Neuronal stem cell (in vitro differentiated cells): ENCODE results near the gene CDK2AP2.

ENCODE experiments used
- DNase-seq: peaks from one replicate; pipeline ENCODE4 v3.0.0-alpha.2; 2013; ENCODE audit warnings: low spot score
- H2AFZ ChIP-seq: one replicate; pipeline ENCODE4 v1.6.1; 2013; ENCODE audit warnings: mild to moderate bottlenecking, low read length, inconsistent platforms
- H2AK5ac ChIP-seq: 2 replicates; pipeline ENCODE4 v1.6.1; 2013; ENCODE audit warnings: low read depth, mild to moderate bottlenecking, inconsistent platforms, low read length, moderate library complexity, mixed read lengths
- H2BK120ac ChIP-seq: 2 replicates; pipeline ENCODE4 v1.6.1; 2013; ENCODE audit warnings: low read depth, mild to moderate bottlenecking, inconsistent platforms, low read length, moderate library complexity, mixed read lengths
- H2BK12ac ChIP-seq: one replicate; pipeline ENCODE4 v1.6.1; 2013; ENCODE audit warnings: low read length, inconsistent platforms
- H2BK15ac ChIP-seq: 2 replicates; pipeline ENCODE4 v1.6.1; 2013; ENCODE audit warnings: mild to moderate bottlenecking, low read length, inconsistent platforms, mixed read lengths
- H2BK5ac ChIP-seq: one replicate; pipeline ENCODE4 v1.6.1; 2013; ENCODE audit warnings: inconsistent platforms, mild to moderate bottlenecking, low read length, moderate library complexity
- H3K14ac ChIP-seq: one replicate; pipeline ENCODE4 v1.6.1; 2013; ENCODE audit warnings: low read length, inconsistent platforms
- H3K18ac ChIP-seq: 2 replicates; pipeline ENCODE4 v1.6.1; 2013; ENCODE audit warnings: low read length, inconsistent platforms
- H3K23ac ChIP-seq: 2 replicates; pipeline ENCODE4 v1.6.1; 2013; ENCODE audit warnings: low read depth, mild to moderate bottlenecking, mixed read lengths, low read length, inconsistent platforms; ENCODE audit not compliant: poor library complexity
- H3K27ac ChIP-seq: replicated peaks from 3 replicates; pipeline ENCODE4 v1.5.1; 2013; ENCODE audit warnings: low read length, inconsistent platforms
- H3K27me3 ChIP-seq, 3 experiments: 2 replicates each; pipeline ENCODE4 v1.6.1; 2013; ENCODE audit warnings: low read length in 3 of 3, mild to moderate bottlenecking in 2 of 3, inconsistent platforms in 1 of 3, low read depth in 1 of 3, mixed read lengths in 1 of 3, moderate library complexity in 1 of 3; ENCODE audit not compliant: control insufficient read depth in 3 of 3, insufficient read depth in 3 of 3
- H3K36me3 ChIP-seq, 2 donors: replicated peaks in 1 of 2; 2 replicates each; pipeline ENCODE4 v1.6.1; 2013; ENCODE audit warnings: low read length in 2 of 2; ENCODE audit not compliant: control insufficient read depth in 2 of 2, insufficient read depth in 2 of 2
- H3K4ac ChIP-seq: 2 replicates; pipeline ENCODE4 v1.6.1; 2013; ENCODE audit warnings: inconsistent platforms, mild to moderate bottlenecking, low read length, moderate library complexity
- H3K4me1 ChIP-seq, 2 donors: 1 replicate in 1 of 2; 2 replicates in 1 of 2; pipeline ENCODE4 v1.6.1; 2013; ENCODE audit warnings: low read length in 2 of 2, low read depth in 1 of 2; ENCODE audit not compliant: control insufficient read depth in 2 of 2, insufficient read depth in 1 of 2
- H3K4me2 ChIP-seq: one replicate; pipeline ENCODE4 v1.6.1; 2013; ENCODE audit warnings: mild to moderate bottlenecking, low read length, inconsistent platforms; ENCODE audit not compliant: insufficient read depth, poor library complexity, severe bottlenecking
- H3K4me3 ChIP-seq, 2 donors: 2 replicates each; pipeline ENCODE4 v1.5.1; 2013; ENCODE audit warnings: low read length in 2 of 2, mild to moderate bottlenecking in 2 of 2, inconsistent platforms in 1 of 2, moderate library complexity in 1 of 2
- H3K79me1 ChIP-seq: one replicate; pipeline ENCODE4 v1.6.1; 2013; ENCODE audit warnings: low read depth, mild to moderate bottlenecking, inconsistent platforms, low read length, moderate library complexity
- H3K9ac ChIP-seq: one replicate; pipeline ENCODE4 v1.6.1; 2013; ENCODE audit warnings: mild to moderate bottlenecking, low read depth, low read length, inconsistent platforms; ENCODE audit not compliant: poor library complexity
- H3K9me3 ChIP-seq, 2 donors: replicated peaks in 1 of 2; 2 replicates each; pipeline versions ENCODE3 to v1.6.1; 2013; ENCODE audit warnings: low read length in 2 of 2, mild to moderate bottlenecking in 2 of 2, inconsistent platforms in 1 of 2, low read depth in 1 of 2, mixed read lengths in 1 of 2, moderate library complexity in 1 of 2; ENCODE audit not compliant: control insufficient read depth in 2 of 2, insufficient read depth in 1 of 2
- H4K8ac ChIP-seq: one replicate; pipeline ENCODE4 v1.6.1; 2013; ENCODE audit warnings: low read depth, mild to moderate bottlenecking, inconsistent platforms, low read length, moderate library complexity
- H4K91ac ChIP-seq: one replicate; pipeline ENCODE4 v1.6.1; 2013; ENCODE audit warnings: low read length, low read depth, mild to moderate bottlenecking, inconsistent platforms; ENCODE audit not compliant: poor library complexity
- WGBS, 2 donors: extraction: QIAGEN DNeasy Blood & Tissue Kit; methylation state at CpG; one replicate each; pipeline ENCODE4 v1.1.7; 2013; ENCODE audit warnings: missing lambda C conversion rate in 2 of 2, mixed read lengths in 1 of 2; ENCODE audit not compliant: insufficient read length in 2 of 2, insufficient replicate concordance in 1 of 2; ENCODE audit errors: extremely low coverage in 2 of 2; 5-methylcytosine and 5-hydroxymethylcytosine counted together

Gene CDK2AP2

DNA sequence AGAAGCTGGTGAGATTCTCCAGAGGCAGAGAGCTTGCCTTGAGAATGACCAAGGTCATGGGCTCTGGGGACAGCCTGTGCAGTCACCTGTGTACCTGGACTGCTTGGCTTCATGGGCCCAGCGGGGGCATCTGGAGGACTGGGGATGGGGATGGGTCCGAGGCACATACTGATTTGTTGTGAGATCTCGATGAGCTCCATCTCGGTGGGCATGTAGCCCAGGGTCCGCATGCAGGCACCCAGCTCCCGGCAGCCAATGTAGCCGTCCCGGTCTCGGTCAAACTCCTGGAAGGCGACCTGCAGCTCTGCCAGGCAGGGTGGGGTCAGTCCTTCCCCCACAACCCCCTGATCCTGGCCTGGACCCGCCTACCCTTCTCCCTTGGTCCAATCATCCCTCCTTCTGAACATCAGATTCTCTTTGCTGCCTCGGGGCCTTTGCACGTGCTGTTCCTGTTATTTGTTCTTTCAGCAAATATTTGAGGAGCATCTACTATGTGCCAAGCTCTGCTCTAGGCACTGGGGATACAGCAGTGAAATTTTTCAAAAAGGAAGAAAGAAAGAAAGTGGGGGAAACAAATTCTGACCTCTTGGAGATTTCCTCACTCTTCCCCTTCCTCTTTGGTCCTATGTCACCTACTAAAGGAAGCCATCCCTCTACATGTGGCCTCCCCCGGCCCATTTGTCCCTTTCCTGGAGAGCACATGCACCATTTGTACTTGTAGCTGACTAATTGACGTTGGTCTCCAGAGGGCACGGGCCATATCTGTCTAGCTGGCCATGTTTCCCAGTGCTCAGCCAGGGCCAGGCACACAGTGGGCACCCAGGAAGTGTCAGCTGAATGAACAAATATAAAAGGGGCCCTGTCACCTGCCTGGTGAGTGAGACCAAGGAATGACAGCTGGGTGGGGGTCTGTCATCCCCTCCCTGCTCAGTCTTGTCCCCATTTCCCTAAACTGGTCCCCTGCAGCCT is 13.2 kb upstream of the CDK2AP2 start:
- no peaks in the 10 kb centered on the region for H3K36me3 ChIP-seq
- H2AFZ ChIP-seq = no peak overlapping the region
- H3K27me3 ChIP-seq = peaks cover 0 to 19% (median 0%) of the 10 kb centered on the region in 3 experiments
- H3K4me1 ChIP-seq = peaks cover 2 to 10% of the 10 kb centered on the region in 2 donors
- peak overlapping the region; percentile 46 for H2BK12ac ChIP-seq
- no peak overlapping the region for H3K27ac ChIP-seq
- H3K18ac ChIP-seq = no peak overlapping the region
- no peak overlapping the region for H4K8ac ChIP-seq
- no peak overlapping the region for H3K4me3 ChIP-seq
- H3K79me1 ChIP-seq = no peaks in the 10 kb centered on the region
- H3K14ac ChIP-seq = no peak overlapping the region
- H3K9me3 ChIP-seq = no peaks in the 10 kb centered on the region
- peak overlapping the region; percentile 70 for H2AK5ac ChIP-seq
- no CpG with 5 or more reads among the region's 16 CpGs for WGBS, 2 donors
- H3K4me2 ChIP-seq = no peak overlapping the region
- no peak overlapping the region for H2BK120ac ChIP-seq
- peak overlapping the region; percentile 75 for H3K23ac ChIP-seq
- H2BK5ac ChIP-seq = no peak overlapping the region
- peak overlapping the region; percentile 30 for H3K9ac ChIP-seq
- no peak for DNase-seq
- no peak overlapping the region for H2BK15ac ChIP-seq
- no peak overlapping the region for H4K91ac ChIP-seq
- no peak overlapping the region for H3K4ac ChIP-seq

DNA sequence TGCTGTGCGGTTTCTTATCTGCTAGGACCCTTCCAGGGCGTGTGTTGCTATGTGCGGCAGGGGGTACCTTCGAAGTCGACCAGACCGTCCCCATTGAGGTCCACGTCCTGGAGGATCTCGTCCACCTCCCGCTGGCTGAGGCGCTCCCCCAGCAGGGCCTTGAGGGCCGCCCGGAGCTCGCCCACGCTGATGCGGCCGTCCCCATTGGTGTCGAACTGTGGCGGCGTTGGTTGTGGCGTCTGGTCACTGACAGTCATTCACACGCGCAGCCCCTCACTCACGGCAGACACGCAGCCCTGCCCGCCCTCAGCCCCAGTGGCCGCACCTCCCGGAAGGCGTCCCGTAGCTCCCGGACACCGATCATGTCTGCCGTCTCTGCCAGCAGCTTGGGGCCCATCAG is 11.8 kb upstream of the CDK2AP2 start:
- H2BK15ac ChIP-seq = peak overlapping the region; percentile 67
- no CpG with 5 or more reads among the region's 32 CpGs for WGBS, 2 donors

DNA sequence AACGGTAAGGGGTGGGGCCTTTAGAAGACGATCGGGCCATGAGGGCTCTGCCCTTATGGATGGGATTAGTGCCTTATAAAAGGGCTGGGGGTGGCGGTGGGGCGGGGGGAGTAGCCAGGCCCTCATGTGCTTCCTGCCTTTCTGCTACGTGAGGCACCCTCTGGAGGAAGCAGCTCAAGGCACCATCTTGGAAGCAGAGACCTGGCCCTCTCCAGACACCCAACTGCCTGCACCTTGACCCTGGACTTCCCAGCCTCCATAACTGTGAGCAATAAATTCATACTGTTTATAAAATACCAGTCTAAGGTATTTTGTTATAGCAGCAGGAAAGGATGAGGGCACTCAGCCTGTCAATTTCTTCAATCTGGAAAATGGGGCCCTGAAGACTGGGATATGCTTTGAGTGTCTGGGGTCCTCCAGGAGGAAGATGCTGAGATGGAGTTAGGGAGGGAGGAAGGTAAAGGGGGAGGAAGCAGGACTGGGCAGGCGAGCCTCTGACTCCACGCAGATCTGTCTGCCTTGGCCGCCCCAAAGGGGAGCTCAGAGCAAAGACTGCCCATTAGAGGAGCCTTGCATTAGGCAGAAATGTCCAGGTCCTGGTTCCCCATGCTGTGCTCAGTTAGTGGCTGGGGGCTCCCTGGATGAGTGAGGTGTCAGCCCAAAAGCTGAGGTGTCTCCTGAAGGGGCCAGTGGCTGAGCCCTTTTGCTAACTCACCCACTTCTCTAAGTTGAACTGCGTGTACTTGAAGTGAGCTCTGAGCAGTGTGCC is 10.0 kb upstream of the CDK2AP2 start:
- H3K9ac ChIP-seq = no peak overlapping the region
- no peak overlapping the region for H3K14ac ChIP-seq
- H3K79me1 ChIP-seq = no peaks in the 10 kb centered on the region
- H2AFZ ChIP-seq = no peak overlapping the region
- no CpG with 5 or more reads among the region's 10 CpGs for WGBS, 2 donors
- H4K91ac ChIP-seq = no peak overlapping the region
- DNase-seq = no peak
- H2BK5ac ChIP-seq = no peak overlapping the region
- H3K4me3 ChIP-seq = no peak overlapping the region
- no peaks in the 10 kb centered on the region for H3K36me3 ChIP-seq
- H3K23ac ChIP-seq = no peak overlapping the region
- no peaks in the 10 kb centered on the region for H3K9me3 ChIP-seq
- H2BK12ac ChIP-seq = no peak overlapping the region
- no peak overlapping the region for H2BK120ac ChIP-seq
- H3K4me2 ChIP-seq = peak overlapping the region; percentile 11
- H2AK5ac ChIP-seq = peak overlapping the region; percentile 50
- no peak overlapping the region for H3K4ac ChIP-seq
- no peak overlapping the region for H3K18ac ChIP-seq
- no peak overlapping the region for H2BK15ac ChIP-seq
- H3K27me3 ChIP-seq = peaks cover 0 to 37% (median 5%) of the 10 kb centered on the region in 3 experiments
- no peak overlapping the region for H3K27ac ChIP-seq
- H3K4me1 ChIP-seq = no peaks in the 10 kb centered on the region
- no peak overlapping the region for H4K8ac ChIP-seq

More for the DNA sequence above, 11.8 kb upstream of the CDK2AP2 start:
- Histone ChIP-seq H2AK5ac (peak overlapping the region; percentile 97), H2BK5ac (no peak overlapping the region), H3K4ac (peak overlapping the region; percentile 53), H3K27ac (no peak overlapping the region), H3K4me2 (no peak overlapping the region), H3K23ac (peak overlapping the region; percentile 73), H3K4me3 (no peak overlapping the region), H3K36me3 (no peaks in the 10 kb centered on the region), H3K4me1 (peaks cover 0 to 5% of the 10 kb centered on the region in 2 donors), H3K9me3 (no peaks in the 10 kb centered on the region), H3K9ac (no peak overlapping the region), H3K18ac (peak overlapping the region; percentile 48), H3K79me1 (no peaks in the 10 kb centered on the region), H2AFZ (no peak overlapping the region), H2BK12ac (peak overlapping the region; percentile 22), H4K91ac (no peak overlapping the region), H3K27me3 (peaks cover 0 to 31% (median 0%) of the 10 kb centered on the region in 3 experiments), H4K8ac (peak overlapping the region; percentile 17), H3K14ac (peak overlapping the region; percentile 38), H2BK120ac (no peak overlapping the region)
- no peak for DNase-seq

DNA sequence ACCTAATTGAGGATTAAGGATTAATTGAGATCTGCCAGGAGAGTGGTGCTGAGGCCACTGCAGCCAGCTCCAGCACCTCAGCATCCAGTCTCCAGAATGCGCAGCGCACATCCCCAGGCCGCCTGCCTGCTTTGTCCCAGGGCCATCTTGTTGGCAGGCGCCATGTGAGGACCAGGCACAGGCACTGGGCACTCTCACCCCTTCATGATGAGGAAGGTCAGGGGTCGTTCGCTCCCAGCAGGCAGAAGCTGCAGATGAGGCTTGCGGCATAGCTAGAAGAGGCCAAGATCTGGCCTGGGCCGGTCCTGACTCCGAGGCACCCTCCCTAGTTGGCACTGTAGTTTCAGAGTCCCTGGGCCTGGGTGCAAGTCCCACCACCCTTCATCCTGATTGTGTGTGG is 8.8 kb upstream of the CDK2AP2 start:
- peak overlapping the region; percentile 71 for H3K18ac ChIP-seq
- WGBS, 2 donors = no CpG with 5 or more reads among the region's 9 CpGs
- H3K14ac ChIP-seq = no peak overlapping the region

More for the DNA sequence above, 8.8 kb upstream of the CDK2AP2 start:
- H2BK12ac ChIP-seq = peak overlapping the region; percentile 14
- no peak overlapping the region for H3K4me3 ChIP-seq
- peaks cover 0 to 37% (median 5%) of the 10 kb centered on the region in 3 experiments for H3K27me3 ChIP-seq
- no peak overlapping the region for H2BK120ac ChIP-seq
- no peak overlapping the region for H4K91ac ChIP-seq
- no peak overlapping the region for H2BK5ac ChIP-seq
- H4K8ac ChIP-seq = no peak overlapping the region
- no peak overlapping the region for H2AFZ ChIP-seq
- no peaks in the 10 kb centered on the region for H3K4me1 ChIP-seq
- no peak overlapping the region for H3K27ac ChIP-seq
- H3K4ac ChIP-seq = no peak overlapping the region
- no peak overlapping the region for H3K4me2 ChIP-seq
- H3K23ac ChIP-seq = peak overlapping the region; percentile 52
- no peak overlapping the region for H2BK15ac ChIP-seq
- peak overlapping the region; percentile 6 for H2AK5ac ChIP-seq
- H3K36me3 ChIP-seq = no peaks in the 10 kb centered on the region
- DNase-seq = no peak
- peak overlapping the region; percentile 50 for H3K9ac ChIP-seq
- no peaks in the 10 kb centered on the region for H3K9me3 ChIP-seq
- H3K79me1 ChIP-seq = no peaks in the 10 kb centered on the region
